ENCODE measurements around the gene DOCK8.

The DOCK8 gene

GRCh38 chr9:270657-271237 lies 56.1 kb downstream of the DOCK8 start:
- no peak for DNase-seq

GRCh38 chr9:272251-273213 lies 57.9 kb downstream of the DOCK8 start:
- no peak for DNase-seq

DNA sequence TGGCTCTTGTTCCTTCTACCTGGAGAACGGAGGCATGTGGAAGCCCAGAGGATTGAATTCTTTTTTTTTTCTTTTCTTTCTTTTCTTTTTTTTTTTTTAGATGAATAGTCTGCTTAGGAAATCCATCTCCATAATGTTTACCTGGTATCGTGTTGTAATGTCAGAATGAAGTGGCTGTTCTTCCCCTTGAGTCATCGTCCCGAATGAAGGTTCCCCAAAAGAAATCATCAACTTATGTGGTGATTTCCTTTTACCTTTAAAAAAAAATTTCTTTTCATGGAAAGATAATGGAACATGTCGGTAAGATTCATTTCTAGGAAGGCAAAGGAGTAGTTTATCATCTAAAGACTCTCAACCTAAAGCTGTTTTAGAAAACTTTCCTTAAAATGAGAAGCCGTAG lies 59.7 kb downstream of the DOCK8 start:
- DNase-seq = no peak

GRCh38 chr9:277601-278295 lies 63.1 kb downstream of the DOCK8 start:
- DNase-seq = no peak

DNA sequence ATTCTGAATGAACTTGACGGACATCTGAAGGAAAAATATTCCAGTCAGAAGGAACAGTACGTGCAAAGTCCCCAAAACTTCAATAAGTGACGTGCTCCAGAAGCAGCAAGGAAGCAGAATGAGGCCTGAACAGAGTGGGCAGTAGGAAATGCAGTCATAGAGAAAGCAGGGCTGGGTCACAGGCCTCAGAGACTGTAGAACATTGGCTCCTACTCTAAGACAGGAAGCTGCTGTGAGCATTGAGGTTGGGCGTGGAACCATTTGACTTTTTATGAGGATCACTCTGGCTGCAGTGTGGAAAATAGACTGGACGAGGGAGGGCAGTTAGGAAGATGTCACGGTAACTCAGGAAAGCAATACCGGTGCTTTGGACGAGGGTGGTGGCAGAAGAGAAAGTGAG lies 64.0 kb downstream of the DOCK8 start:
- no peak for DNase-seq

DNA sequence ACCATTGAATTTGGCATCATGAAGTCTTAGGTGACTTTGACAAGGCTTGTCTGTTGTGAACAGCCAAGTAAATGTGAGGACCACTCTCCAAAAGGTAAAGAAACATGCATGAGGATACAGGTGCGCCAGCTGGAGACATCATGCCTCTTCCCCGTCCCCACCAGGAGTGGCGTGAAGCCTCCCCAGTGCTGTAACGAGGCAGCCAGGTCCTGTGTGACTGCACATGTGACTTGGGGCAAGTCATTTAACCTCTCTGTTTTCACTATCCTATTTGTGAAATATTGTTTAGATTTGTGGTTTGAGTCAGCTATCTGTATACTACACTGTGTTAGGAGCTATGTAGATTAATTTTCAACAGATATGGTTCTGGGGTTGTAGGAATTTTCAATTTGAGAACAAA lies 65.0 kb downstream of the DOCK8 start:
- no peak for DNase-seq

GRCh38 chr9:281741-282645 lies 67.3 kb downstream of the DOCK8 start:
- DNase-seq = no peak

- DNase-seq = no peak
Measured at GRCh38 chr9:286071-286740, 71.5 kb downstream of the DOCK8 start.

DNA sequence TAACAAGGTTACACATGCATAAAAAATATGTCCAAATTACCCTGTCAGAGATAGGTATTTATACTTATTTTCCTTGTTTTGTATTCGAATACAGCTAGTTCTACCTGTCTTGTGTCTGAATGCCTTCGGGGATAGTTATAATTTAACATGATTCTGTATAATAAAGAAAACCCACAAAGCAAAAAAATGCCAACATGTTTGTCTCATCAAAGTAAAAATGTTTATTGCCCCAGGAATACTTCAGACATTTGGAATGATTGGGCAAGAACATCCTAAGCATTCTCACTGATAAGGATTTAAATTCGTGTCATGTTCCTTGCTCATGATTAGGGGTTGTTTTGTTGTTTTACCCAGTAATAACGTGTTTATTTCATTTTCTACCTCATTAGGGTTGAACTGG lies 74.5 kb downstream of the DOCK8 start:
- DNase-seq = no peak

- DNase-seq = no peak
Measured at GRCh38 chr9:292915-293314, 78.2 kb downstream of the DOCK8 start.

DNA sequence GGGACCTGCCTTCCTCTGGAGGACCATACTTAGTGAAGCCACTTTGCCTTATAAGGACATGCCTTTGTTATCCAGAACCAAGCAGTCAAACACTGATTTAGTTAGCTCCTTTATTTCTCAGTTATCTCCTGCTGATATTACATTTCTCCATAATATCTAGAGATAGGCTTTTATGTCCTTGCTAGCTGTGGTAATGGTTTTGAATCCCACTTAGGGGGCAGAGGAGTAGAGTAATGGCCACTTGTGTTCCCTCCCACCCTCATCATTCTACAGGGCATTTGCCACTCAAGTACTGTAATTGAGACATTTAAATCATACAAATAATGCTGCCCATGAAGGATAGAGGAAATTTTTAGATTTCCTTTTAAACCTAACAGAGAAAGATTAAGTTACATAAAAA lies 80.9 kb downstream of the DOCK8 start:
- DNase-seq = no peak

DNA sequence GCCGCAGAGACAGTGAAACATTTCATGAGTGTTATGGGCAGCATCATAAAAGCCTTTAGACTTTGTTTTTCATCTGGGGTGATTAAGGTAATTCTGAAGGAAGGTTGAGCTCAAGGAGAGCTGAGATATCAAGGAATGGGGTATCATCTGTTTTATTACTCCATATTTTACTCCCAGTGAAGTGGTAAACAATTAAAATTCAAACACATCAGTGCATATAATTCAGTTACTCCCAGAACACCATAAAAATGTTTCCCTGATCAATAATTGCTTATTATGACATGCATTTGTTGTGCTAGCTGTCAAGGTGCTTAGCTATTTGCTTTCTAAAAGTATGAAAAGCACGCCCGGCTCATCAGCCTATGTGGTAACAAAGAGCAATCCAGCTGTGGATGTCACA lies 81.7 kb downstream of the DOCK8 start:
- no peak for DNase-seq

GRCh38 chr9:297104-297972 lies 82.7 kb downstream of the DOCK8 start:
- DNase-seq = no peak

- DNase-seq = no peak
Measured at GRCh38 chr9:303502-303901, 88.8 kb downstream of the DOCK8 start.

DNA sequence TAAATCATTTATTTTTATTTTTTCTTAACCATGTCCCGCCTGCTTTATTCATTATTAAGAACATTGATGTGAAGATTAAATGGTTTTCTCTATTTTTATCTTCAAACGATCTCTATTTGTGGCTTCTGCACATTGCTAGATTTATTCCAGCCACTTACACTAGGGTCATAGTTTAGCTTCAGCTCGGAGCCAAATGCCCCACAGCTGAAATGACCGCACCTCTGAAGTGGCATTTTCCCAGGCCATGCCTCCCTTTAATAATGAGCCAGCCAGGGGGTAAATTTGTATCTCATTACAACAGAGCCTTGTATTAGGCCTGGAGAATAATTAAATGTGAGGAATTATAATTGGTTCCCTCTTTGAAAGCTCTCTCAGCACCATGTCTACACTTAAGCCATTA lies 89.4 kb downstream of the DOCK8 start:
- no peak for DNase-seq

DNA sequence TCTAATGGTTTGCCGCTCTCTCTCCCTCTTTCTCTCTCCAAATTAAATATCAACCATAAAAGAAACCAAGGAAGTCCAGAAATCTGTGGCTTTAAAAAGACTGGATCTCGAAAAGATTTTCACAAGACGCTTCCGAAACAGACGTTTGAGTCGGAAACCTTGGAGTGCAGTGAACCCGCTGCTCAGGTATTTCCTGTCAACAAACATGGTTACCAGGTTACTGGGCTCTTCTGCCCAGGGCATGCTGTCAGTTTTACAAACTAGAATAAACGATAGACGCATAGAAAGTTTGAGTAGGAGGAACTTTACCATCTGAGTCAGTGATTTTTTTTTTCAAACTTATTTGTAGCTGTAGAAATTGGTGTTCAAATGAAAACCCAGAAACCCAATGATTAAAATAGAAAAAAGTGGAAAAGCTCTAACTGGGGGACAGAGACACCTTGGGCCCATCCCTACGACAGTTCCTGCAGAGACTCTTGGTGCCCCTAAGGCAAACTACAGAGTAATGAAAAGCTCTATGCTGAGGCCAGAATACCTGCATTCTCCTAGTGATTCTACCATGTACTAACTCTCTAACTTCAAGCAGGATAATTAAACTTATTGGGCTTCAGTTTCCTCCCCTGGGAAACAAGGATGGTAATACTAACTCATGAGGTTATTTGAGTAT lies 90.0 kb downstream of the DOCK8 start:
- DNase-seq = no peak

- no peak for DNase-seq
Measured at GRCh38 chr9:306907-307306, 92.2 kb downstream of the DOCK8 start.

DNA sequence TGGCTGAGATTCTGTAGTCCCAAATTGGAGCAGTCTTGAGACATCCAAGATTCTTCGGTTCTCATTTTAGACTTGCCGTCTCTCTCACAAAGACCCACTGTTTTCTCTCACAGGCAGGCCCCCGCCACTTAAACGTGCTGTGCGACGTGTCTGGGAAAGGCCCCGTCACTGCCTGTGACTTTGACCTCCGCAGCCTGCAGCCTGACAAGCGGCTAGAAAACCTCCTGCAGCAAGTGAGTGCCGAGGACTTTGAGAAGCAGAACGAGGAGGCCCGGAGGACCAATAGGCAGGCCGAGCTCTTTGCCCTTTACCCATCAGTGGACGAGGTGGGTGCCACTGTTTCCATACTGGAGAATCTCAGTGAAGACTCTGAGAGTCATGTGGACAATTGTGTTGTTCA lies 97.2 kb downstream of the DOCK8 start:
- DNase-seq = no peak

DNA sequence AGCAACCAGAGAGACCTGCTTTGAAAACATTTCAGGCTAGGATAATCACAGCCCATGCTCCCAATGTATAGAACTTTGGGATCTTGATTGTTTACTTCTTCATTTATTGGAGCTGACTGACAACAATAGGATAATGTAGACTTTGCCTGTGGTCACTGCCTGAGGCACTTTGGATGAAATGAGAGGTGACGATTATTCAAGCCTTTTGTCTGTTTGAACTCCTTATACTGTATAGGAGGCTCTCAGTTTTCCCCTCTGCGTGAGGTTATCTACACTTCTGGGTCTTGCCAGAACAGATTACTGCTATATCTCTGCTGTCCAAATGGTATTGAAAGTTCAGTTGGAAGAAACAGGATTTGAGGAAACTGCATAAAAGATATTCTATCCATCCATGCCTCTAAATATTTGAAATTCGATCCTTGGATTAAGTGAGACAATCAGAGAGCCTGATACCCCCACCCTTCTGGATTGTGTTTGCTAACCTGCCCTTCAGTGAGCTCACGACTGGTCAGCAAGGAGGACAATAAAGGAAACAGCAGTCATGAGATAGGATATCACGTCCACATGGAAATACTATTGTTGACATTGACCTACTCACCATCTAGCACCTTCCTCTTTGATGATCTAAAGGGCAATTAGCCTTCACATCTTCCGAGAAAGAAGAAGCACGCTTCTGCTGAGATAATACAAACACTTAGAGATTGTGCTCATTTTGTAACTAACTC lies 98.1 kb downstream of the DOCK8 start:
- DNase-seq = no peak

DNA sequence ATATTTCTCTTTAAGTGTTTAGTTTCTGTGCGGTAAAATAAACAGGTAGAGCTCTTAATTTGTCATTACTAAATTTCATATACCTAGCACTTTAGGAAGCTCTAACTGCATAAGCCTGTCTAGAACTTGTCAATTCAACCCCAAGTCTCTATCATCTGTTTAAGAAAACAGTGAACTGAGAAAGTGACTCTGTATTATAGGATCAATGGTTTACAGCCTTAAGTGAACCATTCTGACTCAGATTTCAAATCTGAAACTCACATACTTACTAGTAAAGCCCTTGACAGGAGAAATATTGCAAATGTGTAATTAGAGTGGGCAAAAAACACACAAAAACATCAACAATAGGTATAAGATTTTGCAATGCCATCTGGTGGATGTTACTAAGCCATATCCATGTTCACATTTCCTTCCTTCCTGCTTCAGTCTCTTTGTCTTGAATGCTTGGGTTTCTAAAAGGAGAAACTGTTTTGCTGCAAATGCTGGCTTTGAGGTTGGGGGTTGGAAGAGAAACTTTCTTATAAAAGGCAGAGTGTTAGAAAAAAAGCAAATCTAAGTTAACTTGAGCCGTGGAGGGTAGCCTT lies 101.8 kb downstream of the DOCK8 start:
- no peak for DNase-seq
